ENCODE data around the gene APCDD1L. TPM values are rescaled to one million over a fixed set of nuclear protein-coding genes. Genes with fewer than 3 reads are reported as not detected.

The APCDD1L gene
- polyA plus RNA-seq, 4 donors, result 0.10 to 0.46 TPM; not detected in 2

GRCh38 chr20:58470336-58471192, 44.6 kb downstream of the APCDD1L start:
- no peak for FAIRE-seq
- no peaks in the 10 kb centered on the region for H3K36me3 ChIP-seq (ENCODE audit: control insufficient read depth in 3 of 3, insufficient read depth in 2 of 3, low read depth in 1 of 3, low read length in 3 of 3)
- H3K4me3 ChIP-seq (ENCODE audit: low read depth in 1 of 3, low read length in 3 of 3), result no peak overlapping the region
- H3K4me1 ChIP-seq (ENCODE audit: control insufficient read depth in 3 of 3, insufficient read depth in 2 of 3, low read depth in 1 of 3, low read length in 2 of 3), result no peaks in the 10 kb centered on the region
- WGBS, 3 donors, result 84 to 86% (median 85%) methylated on average over 19 of the region's 19 CpGs
- H3K27me3 ChIP-seq (ENCODE audit: control insufficient read depth in 3 of 3, insufficient read depth in 3 of 3, low read length in 3 of 3), result no peaks in the 10 kb centered on the region
- peak overlapping the region in 1 of 3 donors; percentile 18 for H3K27ac ChIP-seq (ENCODE audit: low read depth in 1 of 3, low read length in 2 of 3)
- no peaks in the 10 kb centered on the region for H3K9me3 ChIP-seq (ENCODE audit: control insufficient read depth in 2 of 2, insufficient read depth in 1 of 2, low read depth in 1 of 2, low read length in 1 of 2)
- DNase-seq, result no peak

DNA sequence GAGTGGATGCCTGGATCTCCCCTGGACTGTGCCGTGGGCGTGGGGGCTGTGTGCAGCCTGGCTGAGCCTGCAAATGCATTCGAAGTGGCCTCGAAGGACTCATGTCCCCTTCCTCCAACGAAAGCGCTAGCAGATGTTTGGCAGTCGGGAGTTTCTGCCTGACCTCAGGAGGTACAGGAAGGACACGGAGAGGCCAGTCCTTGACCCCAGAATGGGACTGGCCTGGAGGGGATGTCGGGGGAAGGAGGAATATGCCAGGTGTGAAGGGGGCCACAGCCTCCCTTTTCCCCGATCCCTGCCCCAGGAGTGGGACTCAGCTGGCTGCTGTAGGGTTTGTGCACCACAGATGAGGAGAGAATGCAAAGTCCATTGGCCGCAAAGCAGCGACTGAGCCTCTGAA, 45.6 kb downstream of the APCDD1L start:
- WGBS, 3 donors, result 82 to 91% (median 83%) methylated on average over 12 of the region's 12 CpGs
- DNase-seq (no peak), FAIRE-seq (no peak)
- Histone ChIP-seq H3K4me1 (ENCODE audit: control insufficient read depth in 3 of 3, insufficient read depth in 2 of 3, low read depth in 1 of 3, low read length in 2 of 3) (no peaks in the 10 kb centered on the region), H3K36me3 (ENCODE audit: control insufficient read depth in 3 of 3, insufficient read depth in 2 of 3, low read depth in 1 of 3, low read length in 3 of 3) (no peaks in the 10 kb centered on the region), H3K4me3 (ENCODE audit: low read depth in 1 of 3, low read length in 3 of 3) (no peak overlapping the region), H3K9me3 (ENCODE audit: control insufficient read depth in 2 of 2, insufficient read depth in 1 of 2, low read depth in 1 of 2, low read length in 1 of 2) (no peaks in the 10 kb centered on the region), H3K27me3 (ENCODE audit: control insufficient read depth in 3 of 3, insufficient read depth in 3 of 3, low read length in 3 of 3) (no peaks in the 10 kb centered on the region), H3K27ac (ENCODE audit: low read depth in 1 of 3, low read length in 2 of 3) (no peak overlapping the region)

- no peaks in the 10 kb centered on the region for H3K9me3 ChIP-seq (ENCODE audit: control insufficient read depth in 2 of 2, insufficient read depth in 1 of 2, low read depth in 1 of 2, low read length in 1 of 2)
- H3K27ac ChIP-seq (ENCODE audit: low read depth in 1 of 3, low read length in 2 of 3), result no peak overlapping the region
- FAIRE-seq (no peak), DNase-seq (no peak)
- H3K27me3 ChIP-seq (ENCODE audit: control insufficient read depth in 3 of 3, insufficient read depth in 3 of 3, low read length in 3 of 3), result no peaks in the 10 kb centered on the region
- no peaks in the 10 kb centered on the region for H3K36me3 ChIP-seq (ENCODE audit: control insufficient read depth in 3 of 3, insufficient read depth in 2 of 3, low read depth in 1 of 3, low read length in 3 of 3)
- WGBS, 3 donors, result 68 to 75% (median 71%) methylated on average over 28 of the region's 28 CpGs
- H3K4me1 ChIP-seq (ENCODE audit: control insufficient read depth in 3 of 3, insufficient read depth in 2 of 3, low read depth in 1 of 3, low read length in 2 of 3), result no peaks in the 10 kb centered on the region
- H3K4me3 ChIP-seq (ENCODE audit: low read depth in 1 of 3, low read length in 3 of 3), result no peak overlapping the region
These were observed 47.3 kb downstream of the APCDD1L start for GRCh38 chr20:58467572-58468527.

- H3K36me3 ChIP-seq (ENCODE audit: control insufficient read depth in 3 of 3, insufficient read depth in 2 of 3, low read depth in 1 of 3, low read length in 3 of 3), result no peaks in the 10 kb centered on the region
- no peak overlapping the region for H3K4me3 ChIP-seq (ENCODE audit: low read depth in 1 of 3, low read length in 3 of 3)
- H3K27ac ChIP-seq (ENCODE audit: low read depth in 1 of 3, low read length in 2 of 3), result no peak overlapping the region
- H3K27me3 ChIP-seq (ENCODE audit: control insufficient read depth in 3 of 3, insufficient read depth in 3 of 3, low read length in 3 of 3), result no peaks in the 10 kb centered on the region
- no peak for DNase-seq
- 51 to 70% (median 58%) methylated on average over 50 to 68 of the region's 68 CpGs for WGBS, 3 donors
- H3K4me1 ChIP-seq (ENCODE audit: control insufficient read depth in 3 of 3, insufficient read depth in 2 of 3, low read depth in 1 of 3, low read length in 2 of 3), result no peaks in the 10 kb centered on the region
- no peak for FAIRE-seq
- no peaks in the 10 kb centered on the region for H3K9me3 ChIP-seq (ENCODE audit: control insufficient read depth in 2 of 2, insufficient read depth in 1 of 2, low read depth in 1 of 2, low read length in 1 of 2)
These were observed 48.2 kb downstream of the APCDD1L start for GRCh38 chr20:58466729-58467571.

DNA sequence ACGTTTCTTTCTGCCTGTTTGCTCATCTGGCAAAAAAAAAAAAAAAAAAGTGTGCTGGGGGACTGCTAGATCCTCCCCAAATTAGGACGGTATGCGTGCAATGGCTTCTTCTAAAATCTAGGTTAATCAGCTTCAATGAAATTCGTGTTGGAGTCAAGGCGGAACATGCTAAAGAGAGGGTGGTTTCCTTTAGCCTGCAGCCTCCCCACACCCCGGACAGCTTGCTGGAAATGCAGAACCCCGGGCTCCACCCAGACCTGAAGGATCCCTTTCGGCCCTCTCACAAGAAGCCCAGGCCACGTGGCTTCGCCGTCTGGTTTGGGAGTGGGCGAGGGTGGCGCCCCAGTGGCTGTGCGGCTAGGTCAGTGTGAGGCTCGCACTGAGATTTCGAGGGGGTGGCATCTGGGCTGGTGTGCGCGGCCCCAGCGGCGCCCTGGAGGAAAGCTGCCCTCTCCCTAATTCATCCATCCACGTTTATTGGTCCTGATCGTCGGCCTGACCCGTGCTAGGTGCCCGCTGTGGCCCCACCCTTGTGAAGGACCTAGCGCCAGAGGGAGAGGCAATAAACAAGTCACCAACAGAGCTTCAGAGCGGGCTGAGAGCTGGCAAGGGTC, 49.0 kb downstream of the APCDD1L start:
- Histone ChIP-seq H3K9me3 (ENCODE audit: control insufficient read depth in 2 of 2, insufficient read depth in 1 of 2, low read depth in 1 of 2, low read length in 1 of 2) (no peaks in the 10 kb centered on the region), H3K4me1 (ENCODE audit: control insufficient read depth in 3 of 3, insufficient read depth in 2 of 3, low read depth in 1 of 3, low read length in 2 of 3) (no peaks in the 10 kb centered on the region), H3K27me3 (ENCODE audit: control insufficient read depth in 3 of 3, insufficient read depth in 3 of 3, low read length in 3 of 3) (no peaks in the 10 kb centered on the region), H3K36me3 (ENCODE audit: control insufficient read depth in 3 of 3, insufficient read depth in 2 of 3, low read depth in 1 of 3, low read length in 3 of 3) (no peaks in the 10 kb centered on the region), H3K27ac (ENCODE audit: low read depth in 1 of 3, low read length in 2 of 3) (no peak overlapping the region), H3K4me3 (ENCODE audit: low read depth in 1 of 3, low read length in 3 of 3) (no peak overlapping the region)
- WGBS, 3 donors, result 82 to 91% (median 84%) methylated on average over 27 of the region's 27 CpGs
- FAIRE-seq (no peak), DNase-seq (no peak)

DNA sequence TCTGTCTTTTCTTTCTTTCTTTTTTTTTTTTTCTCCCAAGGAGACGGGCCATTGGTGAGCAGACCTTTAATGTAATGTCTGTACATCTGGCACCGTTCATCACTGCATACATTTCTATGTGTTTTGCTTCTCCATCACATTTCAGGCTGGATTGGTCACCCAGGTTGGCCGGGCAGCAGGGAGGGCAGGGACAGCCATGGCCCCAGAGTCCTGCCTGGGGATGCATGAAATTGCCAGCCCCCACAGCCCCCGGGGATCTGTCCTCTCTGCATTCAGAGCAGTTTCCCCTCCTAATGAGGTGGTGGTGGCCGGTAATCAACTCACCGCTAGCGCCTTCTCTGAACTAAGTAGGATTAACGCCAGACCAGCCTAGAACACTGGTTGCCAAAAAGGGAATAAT, 50.4 kb downstream of the APCDD1L start:
- Histone ChIP-seq H3K27me3 (ENCODE audit: control insufficient read depth in 3 of 3, insufficient read depth in 3 of 3, low read length in 3 of 3) (no peaks in the 10 kb centered on the region), H3K36me3 (ENCODE audit: control insufficient read depth in 3 of 3, insufficient read depth in 2 of 3, low read depth in 1 of 3, low read length in 3 of 3) (peaks cover 0 to 3% (median 0%) of the 10 kb centered on the region in 3 donors), H3K27ac (ENCODE audit: low read depth in 1 of 3, low read length in 2 of 3) (no peak overlapping the region), H3K9me3 (ENCODE audit: control insufficient read depth in 2 of 2, insufficient read depth in 1 of 2, low read depth in 1 of 2, low read length in 1 of 2) (no peaks in the 10 kb centered on the region), H3K4me3 (ENCODE audit: low read depth in 1 of 3, low read length in 3 of 3) (no peak overlapping the region), H3K4me1 (ENCODE audit: control insufficient read depth in 3 of 3, insufficient read depth in 2 of 3, low read depth in 1 of 3, low read length in 2 of 3) (no peaks in the 10 kb centered on the region)
- no peak for DNase-seq
- WGBS, 3 donors, result 67 to 73% (median 71%) methylated on average over 8 of the region's 8 CpGs
- FAIRE-seq, result no peak

DNA sequence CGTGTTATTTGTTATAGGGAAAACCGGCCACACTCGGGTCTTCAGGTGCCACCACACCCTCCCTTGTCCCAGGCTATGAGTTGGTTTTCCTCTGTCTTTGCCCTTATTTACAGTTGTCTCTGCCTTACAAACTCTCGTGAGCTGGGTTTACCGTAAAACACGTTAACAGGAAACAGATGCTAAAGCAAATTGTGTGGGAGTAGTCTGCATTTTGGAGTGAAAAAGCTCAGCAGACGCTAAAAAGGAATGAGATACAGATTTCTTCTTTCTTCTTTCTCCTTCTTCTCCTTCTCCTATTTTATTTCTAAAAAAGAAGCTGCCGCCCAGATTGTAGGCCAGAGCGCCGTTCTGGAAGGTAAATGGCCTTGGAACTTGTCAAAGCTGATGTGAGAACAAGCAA, 51.9 kb downstream of the APCDD1L start:
- DNase-seq (no peak), FAIRE-seq (no peak)
- Histone ChIP-seq H3K27ac (ENCODE audit: low read depth in 1 of 3, low read length in 2 of 3) (no peak overlapping the region), H3K4me1 (ENCODE audit: control insufficient read depth in 3 of 3, insufficient read depth in 2 of 3, low read depth in 1 of 3, low read length in 2 of 3) (no peaks in the 10 kb centered on the region), H3K4me3 (ENCODE audit: low read depth in 1 of 3, low read length in 3 of 3) (no peak overlapping the region), H3K36me3 (ENCODE audit: control insufficient read depth in 3 of 3, insufficient read depth in 2 of 3, low read depth in 1 of 3, low read length in 3 of 3) (peaks cover 0 to 7% (median 0%) of the 10 kb centered on the region in 3 donors), H3K27me3 (ENCODE audit: control insufficient read depth in 3 of 3, insufficient read depth in 3 of 3, low read length in 3 of 3) (no peaks in the 10 kb centered on the region), H3K9me3 (ENCODE audit: control insufficient read depth in 2 of 2, insufficient read depth in 1 of 2, low read depth in 1 of 2, low read length in 1 of 2) (no peaks in the 10 kb centered on the region)
- 79 to 86% (median 85%) methylated on average over 10 of the region's 10 CpGs for WGBS, 3 donors
